ENCODE data around the gene TBC1D2B. TPM values are rescaled to one million over a fixed set of nuclear protein-coding genes. Genes with fewer than 3 reads are reported as not detected.

TBC1D2B gene
- total RNA-seq, 1 experiment from 2014 or later, result 18.3 TPM

- no peaks in the 10 kb centered on the region for H3K9me3 Mint-ChIP-seq
- ATAC-seq (no peak), DNase-seq (ENCODE audit: low spot score) (no peak)
- TF ChIP-seq NR3C1 (CRISPR knock-in tag; conservative IDR thresholded peaks at IDR 0.05; ENCODE audit: low read depth) (no peak), FOXK1 (CRISPR knock-in tag; IDR thresholded peaks at IDR 0.05) (no peak), ZSCAN18 (CRISPR knock-in tag; IDR thresholded peaks at IDR 0.05) (no peak), STAT6 (CRISPR knock-in tag; conservative IDR thresholded peaks at IDR 0.05; ENCODE audit: low read depth) (no peak), AR (CRISPR knock-in tag; IDR thresholded peaks at IDR 0.05) (no peak), SP1 (CRISPR knock-in tag; conservative IDR thresholded peaks at IDR 0.05) (no peak), ARID4B (CRISPR knock-in tag; IDR thresholded peaks at IDR 0.05; ENCODE audit: borderline replicate concordance) (no peak), NR2C2 (CRISPR knock-in tag; IDR thresholded peaks at IDR 0.05) (no peak), GTF2I (CRISPR knock-in tag; conservative IDR thresholded peaks at IDR 0.05) (no peak), ATF2 (CRISPR knock-in tag; IDR thresholded peaks at IDR 0.05; ENCODE audit: borderline replicate concordance, low read depth) (no peak), TP53 (CRISPR knock-in tag; IDR thresholded peaks at IDR 0.05) (no peak)
- H3K4me1 Mint-ChIP-seq, result peaks cover 13% of the 10 kb centered on the region
- no peaks in the 10 kb centered on the region for H3K27me3 Mint-ChIP-seq (ENCODE audit: low read depth)
- CTCF ChIA-PET, result interaction anchor here (0.6 to 4.9 kb wide), 5 partner anchors 97 to 189 kb away, joined by 3 to 34 read pairs (median 4); no protein-coding TSS in a partner anchor
- H3K4me3 Mint-ChIP-seq, result no peak overlapping the region
- POLR2A ChIA-PET, result no interaction called here
- H3K36me3 Mint-ChIP-seq, result peaks cover 10% of the 10 kb centered on the region
- H3K27ac Mint-ChIP-seq, result no peak overlapping the region
Observed at GRCh38 chr15:78006567-78007205, 70.8 kb downstream of the TBC1D2B start.

Measured in WTC11 (cell line).